HuH-7.5 (cell line): Measurements from ENCODE around the gene CIRBP.

ENCODE experiments used
- DNase-seq: peaks from one replicate; pipeline ENCODE4 v3.0.0; 2011; ENCODE audit warnings: low spot score

The CIRBP gene

DNA sequence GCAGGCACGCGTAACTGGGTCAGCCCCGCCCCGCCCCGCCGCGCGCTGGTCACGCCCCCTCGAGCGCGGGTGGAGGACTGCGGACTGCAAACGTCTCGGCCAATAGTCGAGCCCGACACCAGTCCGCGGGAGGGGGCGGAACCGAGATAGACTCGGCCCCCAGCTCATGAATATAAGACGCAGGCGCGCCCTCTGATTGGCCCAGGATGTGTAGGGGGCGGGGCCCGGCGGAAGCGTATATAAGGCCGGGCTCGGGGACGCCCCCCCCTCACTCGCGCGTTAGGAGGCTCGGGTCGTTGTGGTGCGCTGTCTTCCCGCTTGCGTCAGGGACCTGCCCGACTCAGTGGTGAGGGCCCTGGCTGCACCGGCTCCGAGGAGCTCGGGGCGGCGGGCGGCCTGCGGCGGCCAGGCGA, at the start of gene CIRBP:
Gene CIRBP, plus strand, starts transcription at position 268 of the 413 bp plus-strand sequence. CDS start 1,602 bp downstream, outside the sequence.
- DNase-seq: peak; percentile 99

DNA sequence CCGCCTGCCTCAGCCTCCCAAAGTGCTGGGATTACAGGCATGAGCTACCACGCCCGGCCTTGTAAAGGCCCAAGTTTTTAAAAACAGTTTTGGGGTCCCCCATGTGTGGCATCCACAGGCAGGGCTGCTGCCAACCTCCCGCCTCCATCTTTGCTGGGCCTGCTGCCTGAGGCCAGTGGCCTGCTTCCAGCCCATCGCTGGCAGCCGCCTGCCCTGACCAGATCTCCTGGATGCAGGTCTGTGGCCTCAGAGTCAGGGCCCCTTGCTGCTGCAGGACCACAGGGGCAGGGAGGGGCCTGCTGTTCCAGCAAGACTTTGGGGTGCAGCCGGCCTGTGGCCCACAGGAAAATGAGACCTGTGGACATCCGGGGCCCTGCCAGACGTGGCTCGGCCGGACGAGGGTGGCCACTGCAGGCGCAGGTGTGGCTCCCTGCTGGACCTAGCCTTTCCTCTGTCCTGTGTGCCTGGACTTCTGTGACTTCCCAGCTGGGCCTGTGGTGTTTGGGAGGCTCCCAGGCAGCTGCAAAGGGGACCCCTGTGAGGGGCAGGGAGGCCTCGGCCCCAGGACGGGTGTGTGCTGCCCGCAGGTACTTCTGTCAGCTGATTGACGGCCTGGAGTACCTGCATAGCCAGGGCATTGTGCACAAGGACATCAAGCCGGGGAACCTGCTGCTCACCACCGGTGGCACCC, 49.2 kb upstream of the CIRBP start:
- DNase-seq: no peak

DNA sequence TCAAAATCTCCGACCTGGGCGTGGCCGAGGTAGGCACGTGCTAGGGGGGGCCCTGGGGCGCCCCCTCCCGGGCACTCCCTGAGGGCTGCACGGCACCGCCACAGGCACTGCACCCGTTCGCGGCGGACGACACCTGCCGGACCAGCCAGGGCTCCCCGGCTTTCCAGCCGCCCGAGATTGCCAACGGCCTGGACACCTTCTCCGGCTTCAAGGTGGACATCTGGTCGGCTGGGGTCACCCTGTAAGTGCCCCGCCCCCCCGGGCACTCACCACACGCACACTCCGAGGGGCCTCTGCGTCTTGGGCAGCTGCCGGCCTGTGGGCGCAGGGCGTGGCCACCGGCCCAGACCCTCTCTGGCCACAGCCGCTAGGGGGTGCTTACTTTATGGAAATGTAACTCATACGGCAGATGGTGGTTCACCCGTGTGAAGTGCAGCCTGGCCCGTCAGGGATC, 48.6 kb upstream of the CIRBP start:
- DNase-seq: no peak

DNA sequence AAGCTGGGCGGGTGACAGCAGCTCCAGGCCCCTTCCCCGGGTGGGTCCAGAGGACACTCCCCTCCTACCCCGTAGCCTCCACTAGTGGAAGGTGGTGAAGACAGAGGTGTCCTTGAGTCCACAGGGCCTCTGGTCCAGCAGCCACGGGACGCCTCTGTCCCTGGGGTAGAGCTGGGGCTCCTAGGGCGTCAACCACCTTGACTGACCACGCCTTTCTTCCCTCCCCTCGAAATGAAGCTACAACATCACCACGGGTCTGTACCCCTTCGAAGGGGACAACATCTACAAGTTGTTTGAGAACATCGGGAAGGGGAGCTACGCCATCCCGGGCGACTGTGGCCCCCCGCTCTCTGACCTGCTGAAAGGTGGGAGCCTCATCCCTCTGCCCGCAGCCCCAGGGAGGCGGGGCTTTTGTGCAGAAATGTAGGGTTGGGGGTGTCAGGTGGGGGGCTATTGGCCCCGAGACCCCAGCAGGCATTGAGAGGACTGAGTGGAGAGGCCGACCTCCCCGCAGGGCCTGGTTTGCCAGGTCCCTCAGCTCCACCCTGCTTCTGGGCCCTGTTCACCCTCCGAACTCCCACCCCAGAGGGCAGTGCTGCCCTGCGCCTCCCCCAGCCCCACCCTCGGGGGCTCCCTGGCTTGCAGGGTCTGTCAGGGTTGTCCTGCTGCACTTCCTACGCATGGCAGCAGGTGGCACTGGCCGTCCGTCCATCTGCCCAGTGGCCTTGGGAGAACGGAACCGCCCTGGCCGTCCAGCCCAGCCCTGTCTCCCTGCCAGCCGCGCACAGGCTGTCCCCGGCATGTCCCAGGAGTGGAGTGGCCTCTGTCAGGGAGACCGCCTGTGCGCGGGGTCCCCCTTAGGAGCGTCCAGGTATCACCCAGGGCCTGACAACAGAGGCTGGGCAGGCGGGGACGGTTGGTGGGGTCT, 47.9 kb upstream of the CIRBP start:
- peak; percentile 88 for DNase-seq

DNA sequence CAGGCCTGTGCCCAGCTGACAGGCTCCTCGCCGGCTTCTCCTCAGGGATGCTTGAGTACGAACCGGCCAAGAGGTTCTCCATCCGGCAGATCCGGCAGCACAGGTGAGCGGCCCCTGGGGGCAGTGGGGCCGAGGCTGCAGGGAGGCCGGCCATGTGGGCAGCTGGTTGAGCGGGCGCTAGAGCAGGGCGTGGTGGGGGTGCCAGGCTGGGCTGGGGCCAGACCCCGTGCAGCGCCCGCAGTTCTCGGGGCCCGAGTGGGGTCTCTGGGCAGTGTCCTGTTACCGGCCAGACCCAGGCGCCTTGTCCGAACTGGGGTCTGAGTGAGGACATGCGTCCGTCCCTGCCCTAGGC, 47.3 kb upstream of the CIRBP start:
- DNase-seq: no peak

DNA sequence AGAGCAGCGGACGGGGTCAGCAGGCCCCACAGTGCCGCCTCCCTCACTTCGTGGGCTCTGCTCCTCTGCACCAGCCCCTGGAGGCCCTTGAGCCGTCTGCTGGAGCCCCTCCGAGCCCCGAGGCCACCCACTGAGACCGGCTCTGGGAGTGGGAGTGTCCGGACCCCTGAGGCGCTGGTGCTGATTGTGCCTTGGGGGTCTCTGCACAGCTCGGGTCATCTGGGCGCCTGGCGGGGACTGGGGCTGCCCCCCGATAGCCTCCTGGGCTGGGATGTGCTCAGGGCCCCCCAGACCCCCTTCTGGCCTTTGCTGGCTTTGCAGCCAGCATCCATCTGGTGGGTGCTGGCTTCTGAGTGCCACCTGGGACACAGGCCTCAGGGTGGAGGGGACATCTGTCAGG, 46.7 kb upstream of the CIRBP start:
- no peak for DNase-seq

DNA sequence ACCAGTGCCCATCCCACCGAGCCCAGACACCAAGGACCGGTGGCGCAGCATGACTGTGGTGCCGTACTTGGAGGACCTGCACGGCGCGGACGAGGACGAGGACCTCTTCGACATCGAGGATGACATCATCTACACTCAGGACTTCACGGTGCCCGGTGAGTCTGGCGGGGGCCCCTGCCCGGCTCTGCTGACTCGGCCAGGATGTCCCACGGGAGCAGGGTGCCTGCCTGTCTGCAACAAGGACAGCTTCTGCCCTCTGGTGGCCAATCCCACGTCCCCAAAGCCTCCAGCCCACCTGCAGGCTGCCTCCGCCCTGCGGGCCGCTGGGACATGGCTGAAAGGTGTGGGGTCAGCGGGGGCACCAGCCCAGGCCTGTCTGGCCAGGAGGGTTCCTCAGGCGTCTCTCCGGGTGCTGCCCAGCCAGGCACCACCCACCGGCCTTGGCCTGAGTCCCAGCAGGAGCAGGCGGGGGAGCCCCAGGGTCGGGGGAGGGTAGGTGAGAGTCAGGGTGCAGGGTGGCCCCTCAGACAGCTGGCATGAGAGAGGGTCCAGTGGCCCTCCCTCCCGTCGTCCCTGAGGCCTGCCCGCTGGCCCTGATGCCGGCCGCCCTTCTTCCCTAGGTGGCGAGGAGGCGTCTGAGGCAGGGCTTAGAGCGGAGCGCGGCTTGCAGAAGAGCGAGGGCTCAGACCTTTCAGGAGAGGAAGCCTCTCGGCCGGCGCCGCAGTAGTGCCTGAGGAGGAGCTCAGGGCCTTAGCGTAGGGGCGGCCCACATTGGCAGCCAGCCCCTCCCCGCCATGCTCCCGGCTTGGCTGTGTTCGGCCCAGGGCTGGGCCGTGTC, 45.9 kb upstream of the CIRBP start:
- DNase-seq: peak; percentile 97

DNA sequence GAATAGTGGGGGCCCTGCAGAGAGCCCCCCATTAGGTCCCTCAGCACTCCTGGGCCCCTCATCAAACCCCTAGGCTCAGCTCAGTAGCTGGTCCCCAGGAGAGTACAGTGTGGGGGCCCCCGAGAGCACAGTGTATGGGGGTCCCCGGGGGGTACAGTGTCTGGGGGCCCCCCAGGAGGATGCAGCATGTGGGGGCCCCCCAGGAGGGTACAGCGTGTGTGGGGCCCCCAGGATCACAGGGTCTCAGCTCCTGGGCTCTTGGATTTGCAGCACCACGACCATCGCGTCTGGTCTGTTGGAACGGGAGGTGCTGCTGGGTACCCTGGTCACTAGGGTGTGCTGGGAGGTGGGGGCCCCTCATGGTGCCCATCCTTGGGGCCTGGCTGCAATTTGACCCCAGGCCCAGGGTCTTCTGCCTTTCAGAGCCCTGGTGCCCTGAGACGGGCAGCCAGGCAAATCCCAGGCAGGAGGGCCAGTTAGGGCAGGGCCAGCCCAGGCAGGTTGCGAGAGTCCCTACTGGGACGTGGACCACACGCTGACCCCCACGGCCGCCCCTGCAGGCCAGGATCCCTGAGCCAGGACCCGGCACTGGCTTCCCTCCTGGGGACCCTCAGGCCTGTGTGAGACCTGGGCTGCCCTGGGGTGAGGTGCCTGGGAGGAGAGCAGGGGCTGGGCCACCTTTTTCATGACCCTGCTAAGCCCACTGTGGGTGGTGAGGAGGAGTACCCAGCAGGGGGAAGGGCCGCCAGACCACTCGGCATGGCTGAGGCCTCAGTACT, 44.9 kb upstream of the CIRBP start:
- DNase-seq: no peak

DNA sequence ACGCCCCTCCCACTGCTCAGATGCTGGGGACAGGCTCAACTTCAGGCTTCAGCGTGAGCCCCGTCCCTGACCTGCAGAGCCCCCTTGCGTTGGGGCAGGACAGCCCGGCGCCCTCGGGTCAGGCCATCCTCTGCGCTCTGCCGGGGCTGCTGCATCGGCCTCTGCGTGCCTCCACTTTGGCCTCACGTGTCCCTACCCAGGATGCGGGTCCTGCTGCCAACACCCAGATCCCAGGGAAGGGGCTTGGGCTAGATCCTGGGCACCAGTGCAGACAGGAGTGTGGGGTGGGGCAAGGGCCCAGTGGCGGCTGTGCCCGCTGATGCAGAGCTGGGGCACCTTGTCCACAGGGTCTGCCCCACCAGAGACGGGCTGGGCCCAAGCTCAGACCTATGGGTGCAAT, 44.3 kb upstream of the CIRBP start:
- no peak for DNase-seq

DNA sequence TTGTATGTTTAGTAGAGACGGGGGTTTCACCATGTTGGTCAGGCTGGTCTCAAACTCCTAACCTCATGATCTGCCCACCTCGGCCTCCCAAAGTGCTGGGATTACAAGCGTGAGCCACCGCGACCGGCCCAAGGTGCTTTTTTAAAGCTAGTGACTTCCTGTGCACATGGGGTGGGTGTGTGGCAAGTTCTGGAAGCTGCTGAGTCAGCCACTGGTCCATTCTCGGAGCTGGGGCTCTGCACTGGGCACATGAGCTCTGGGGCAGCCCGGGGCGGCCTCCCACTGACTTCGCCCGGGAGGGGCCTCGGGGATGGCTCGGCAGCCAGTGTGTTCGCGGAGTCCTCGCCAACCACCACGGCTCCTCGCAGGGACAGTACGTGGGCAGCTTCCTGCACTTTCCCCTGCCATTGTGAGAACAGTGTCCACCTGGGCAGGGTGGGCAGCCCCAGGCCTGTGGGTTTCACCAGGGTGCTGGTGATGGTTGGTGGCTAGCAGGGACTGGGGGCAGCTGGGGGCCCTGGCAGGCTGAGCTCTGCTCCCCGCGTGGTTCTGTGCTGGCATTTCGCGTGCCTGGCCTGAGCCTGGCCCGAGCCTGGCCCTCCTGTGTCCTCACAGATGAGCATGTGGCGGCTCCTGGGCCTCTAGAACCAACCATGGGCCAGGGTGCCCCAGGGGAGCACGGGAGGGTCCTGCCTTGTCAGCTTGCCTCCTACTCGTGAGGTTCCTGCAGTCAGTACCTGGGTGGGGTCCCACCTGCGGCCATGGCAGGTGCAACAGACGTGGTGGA, 43.5 kb upstream of the CIRBP start:
- no peak for DNase-seq

DNA sequence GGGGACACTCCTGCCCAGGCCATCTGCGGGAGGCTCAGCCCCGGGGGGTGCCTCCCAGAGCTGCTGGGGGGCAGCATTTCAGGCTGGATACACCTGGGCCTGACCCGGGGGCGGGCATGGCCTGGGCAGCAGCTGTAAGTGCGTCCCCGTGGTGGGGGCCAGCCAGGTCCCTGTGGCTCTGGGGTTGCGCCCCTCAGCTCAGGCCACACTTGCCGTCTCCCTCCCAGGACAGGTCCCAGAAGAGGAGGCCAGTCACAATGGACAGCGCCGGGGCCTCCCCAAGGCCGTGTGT, 43.0 kb upstream of the CIRBP start:
- DNase-seq: no peak

DNA sequence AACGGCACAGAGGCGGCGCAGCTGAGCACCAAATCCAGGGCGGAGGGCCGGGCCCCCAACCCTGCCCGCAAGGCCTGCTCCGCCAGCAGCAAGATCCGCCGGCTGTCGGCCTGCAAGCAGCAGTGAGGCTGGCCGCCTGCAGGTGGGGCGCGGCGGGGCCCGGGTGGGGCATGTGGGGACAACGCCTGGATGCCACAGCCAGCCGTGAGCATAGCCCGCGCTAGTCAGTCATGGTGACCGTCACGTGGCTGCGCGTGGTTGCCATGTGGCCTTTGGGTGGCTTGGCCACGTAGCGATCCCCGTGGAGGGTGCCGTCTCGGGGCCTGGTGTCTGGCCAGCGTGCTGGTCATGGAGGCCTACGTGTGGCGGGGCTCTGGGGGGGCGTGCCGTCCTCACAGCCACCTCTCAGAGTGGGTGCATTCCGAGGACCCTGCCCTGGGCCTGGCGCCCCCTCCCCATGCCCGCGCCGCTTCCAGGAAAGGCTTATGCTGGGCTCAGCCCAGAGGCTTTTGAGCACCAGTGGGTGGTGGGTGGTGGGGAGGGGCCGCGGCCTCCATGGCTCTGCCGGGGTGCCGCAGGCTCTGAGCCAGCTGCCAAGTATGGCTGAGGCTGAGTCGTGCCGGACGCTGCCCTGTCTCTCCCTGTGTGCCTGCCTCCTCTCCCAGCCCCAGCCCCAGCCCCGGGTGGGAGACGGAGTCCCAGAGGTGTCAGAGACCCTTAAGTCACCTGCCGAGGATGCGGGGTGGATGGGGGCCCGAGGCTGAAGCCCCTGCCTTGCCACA, 42.4 kb upstream of the CIRBP start:
- no peak for DNase-seq

DNA sequence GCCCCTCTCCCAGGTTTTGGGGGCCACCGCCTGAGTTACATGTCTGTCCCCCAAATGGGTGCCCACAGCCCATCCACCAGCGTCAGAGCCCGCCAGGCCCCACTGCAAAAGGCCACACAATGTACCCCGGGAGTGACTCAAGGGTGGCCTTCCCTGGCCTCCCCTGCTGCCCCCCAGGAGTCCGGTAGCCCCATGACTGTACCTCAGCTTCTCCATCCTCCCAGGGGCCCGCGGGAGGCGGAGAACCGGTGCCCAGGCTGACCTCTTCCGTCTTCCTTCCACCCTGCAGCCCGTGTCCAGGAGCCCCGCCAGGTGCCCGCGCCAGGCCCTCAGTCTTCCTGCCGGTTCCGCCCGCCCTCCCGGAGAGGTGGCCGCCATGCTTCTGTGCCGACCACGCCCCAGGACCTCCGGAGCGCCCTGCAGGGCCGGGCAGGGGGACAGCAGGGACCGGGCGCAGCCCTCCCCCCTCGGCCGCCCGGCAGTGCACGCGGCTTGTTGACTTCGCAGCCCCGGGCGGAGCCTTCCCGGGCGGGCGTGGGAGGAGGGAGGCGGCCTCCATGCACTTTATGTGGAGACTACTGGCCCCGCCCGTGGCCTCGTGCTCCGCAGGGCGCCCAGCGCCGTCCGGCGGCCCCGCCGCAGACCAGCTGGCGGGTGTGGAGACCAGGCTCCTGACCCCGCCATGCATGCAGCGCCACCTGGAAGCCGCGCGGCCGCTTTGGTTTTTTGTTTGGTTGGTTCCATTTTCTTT, 41.7 kb upstream of the CIRBP start:
- no peak for DNase-seq

DNA sequence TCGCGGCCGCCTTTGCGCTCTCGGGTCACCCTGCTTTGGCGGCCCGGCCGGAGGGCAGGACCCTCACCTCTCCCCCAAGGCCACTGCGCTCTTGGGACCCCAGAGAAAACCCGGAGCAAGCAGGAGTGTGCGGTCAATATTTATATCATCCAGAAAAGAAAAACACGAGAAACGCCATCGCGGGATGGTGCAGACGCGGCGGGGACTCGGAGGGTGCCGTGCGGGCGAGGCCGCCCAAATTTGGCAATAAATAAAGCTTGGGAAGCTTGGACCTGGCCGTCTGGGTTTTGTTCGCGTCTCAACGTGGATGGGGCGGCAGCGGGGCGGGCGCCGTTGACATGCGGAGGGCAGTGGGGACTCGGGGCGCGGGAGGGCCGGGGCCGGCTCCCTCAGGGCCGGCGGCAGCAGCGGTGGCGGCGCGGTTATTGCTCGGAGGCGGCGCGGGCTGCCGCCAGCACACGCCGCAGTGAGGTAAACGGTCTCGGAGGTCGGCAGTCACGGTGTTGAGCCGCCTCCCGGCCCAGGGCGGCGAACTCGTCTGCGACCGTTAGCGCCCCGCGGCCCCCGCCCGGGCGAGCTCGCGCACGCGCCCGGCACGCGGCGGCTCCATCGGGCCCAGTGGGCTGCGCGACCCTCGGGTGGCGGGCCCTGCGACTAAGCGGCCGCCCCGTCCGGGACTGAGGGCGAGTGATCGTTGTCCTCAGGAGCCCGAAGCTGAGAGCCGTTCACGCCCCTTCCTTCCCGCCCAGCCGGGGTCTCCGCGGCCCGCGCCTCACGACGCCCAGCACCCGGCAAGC, 40.8 kb upstream of the CIRBP start:
- DNase-seq: no peak

DNA sequence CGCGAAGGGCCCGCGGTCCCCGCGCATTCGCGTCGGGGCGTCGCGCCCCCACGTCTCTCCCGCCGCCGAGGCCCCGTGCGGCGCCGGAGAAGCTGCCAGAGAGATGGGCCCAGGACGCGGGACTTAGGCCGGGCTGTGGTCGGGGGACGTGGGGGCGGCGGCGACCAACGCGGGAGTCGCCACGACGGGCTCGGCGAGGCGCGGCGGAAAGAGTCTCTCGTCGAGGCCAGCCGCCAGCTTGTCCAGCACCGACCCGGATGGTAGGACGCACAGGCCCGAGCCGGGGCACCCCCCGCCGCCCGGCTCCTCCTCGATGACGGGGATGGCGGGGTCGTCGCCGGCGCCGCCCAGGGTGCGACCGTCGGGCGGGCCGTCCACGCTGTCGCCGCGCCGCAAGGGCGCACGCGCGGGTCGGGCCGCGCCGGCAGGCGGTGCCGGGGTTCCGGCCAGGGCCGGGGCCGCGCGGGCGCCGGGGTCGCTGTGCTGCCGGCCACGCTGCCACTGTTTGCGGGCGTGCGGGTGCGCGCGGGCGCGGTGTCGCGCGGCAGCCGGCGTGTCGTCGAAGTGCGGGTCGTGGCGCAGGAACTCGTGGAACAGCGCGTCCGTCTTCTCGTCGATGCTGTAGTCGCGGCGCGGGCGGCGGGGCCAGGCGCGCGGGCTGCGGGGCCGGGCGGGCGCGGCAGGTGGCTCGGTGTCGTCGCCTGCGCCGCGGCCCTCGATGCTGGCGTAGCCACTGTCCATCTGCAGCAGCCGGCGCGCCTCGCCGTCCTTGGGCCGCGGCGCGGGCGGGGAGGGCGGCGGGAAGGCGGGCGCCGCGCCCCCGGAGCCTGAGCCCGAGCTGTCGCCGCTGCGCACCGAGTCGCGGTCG, 39.8 kb upstream of the CIRBP start:
- no peak for DNase-seq

DNA sequence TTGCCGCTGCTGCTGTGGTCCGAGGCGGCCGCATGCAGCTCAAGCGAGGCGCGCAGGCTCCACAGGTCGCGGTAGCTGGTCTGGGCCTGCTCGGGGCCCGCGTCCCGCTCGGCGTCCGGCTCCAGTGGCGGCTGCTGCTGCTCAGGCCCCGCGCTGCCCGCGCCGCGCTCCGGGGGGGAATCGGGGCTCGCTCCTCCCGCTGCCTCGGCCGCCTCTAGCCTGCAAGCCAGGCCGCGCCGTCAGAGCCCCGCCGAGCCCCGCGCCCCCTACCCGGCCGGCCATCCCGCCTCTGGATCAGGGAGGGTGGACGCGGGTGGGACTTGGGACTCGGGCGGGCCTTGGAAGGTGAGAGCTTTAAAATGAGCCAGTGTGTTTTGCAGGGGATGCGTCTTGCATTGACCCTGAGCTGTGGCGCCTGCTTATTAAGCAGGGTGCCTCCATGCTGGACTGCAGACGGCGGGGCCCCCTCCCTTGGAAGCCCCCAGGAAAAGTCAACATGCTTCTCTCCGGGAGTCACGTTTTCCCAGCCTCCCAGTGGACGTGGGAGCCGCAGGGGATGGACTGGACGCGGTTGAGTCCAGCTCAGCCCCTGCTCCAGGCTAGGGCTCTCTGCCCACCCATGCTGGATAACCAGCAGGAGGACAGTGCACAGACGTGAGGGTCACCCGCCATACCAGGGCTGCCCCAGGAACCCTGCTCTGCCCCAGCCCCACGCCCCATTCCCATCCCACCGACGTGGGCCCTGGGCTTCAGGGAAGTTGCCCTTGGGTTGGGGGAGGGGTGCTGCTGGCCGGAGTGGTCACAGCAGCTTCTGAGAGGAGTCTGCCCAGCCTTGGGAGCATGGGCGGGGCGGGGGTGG, 39.0 kb upstream of the CIRBP start:
- DNase-seq: no peak
